ENCODE data around the gene CAPZB.

The CAPZB gene

GRCh38 chr1:19349999-19350398 lies 135.3 kb downstream of the CAPZB start:
- Histone ChIP-seq H3K9ac (ENCODE audit: low read depth, low read length) (no peak overlapping the region), H3K4me3 (ENCODE audit: low read depth, low read length) (no peak overlapping the region), H3K27ac (ENCODE audit: low read depth, low read length) (no peak overlapping the region), H3K36me3 (ENCODE audit: control insufficient read depth, insufficient read depth, low read length) (peaks cover 51% of the 10 kb centered on the region), H3K4me1 (ENCODE audit: control insufficient read depth, insufficient read depth, low read length) (peaks cover 23% of the 10 kb centered on the region), H3K27me3 (ENCODE audit: control insufficient read depth, insufficient read depth, low read length) (no peaks in the 10 kb centered on the region), H3K9me3 (ENCODE audit: control insufficient read depth, insufficient read depth, low read length) (no peaks in the 10 kb centered on the region)

- Histone ChIP-seq H3K36me3 (ENCODE audit: control insufficient read depth, insufficient read depth, low read length) (peaks cover 58% of the 10 kb centered on the region), H3K27ac (ENCODE audit: low read depth, low read length) (no peak overlapping the region), H3K4me1 (ENCODE audit: control insufficient read depth, insufficient read depth, low read length) (peaks cover 10% of the 10 kb centered on the region), H3K9me3 (ENCODE audit: control insufficient read depth, insufficient read depth, low read length) (no peaks in the 10 kb centered on the region), H3K27me3 (ENCODE audit: control insufficient read depth, insufficient read depth, low read length) (no peaks in the 10 kb centered on the region), H3K4me3 (ENCODE audit: low read depth, low read length) (no peak overlapping the region), H3K9ac (ENCODE audit: low read depth, low read length) (no peak overlapping the region)
Observed at GRCh38 chr1:19348441-19349198, 136.7 kb downstream of the CAPZB start.

GRCh38 chr1:19347533-19348172 lies 137.7 kb downstream of the CAPZB start:
- no peak overlapping the region for H3K9ac ChIP-seq (ENCODE audit: low read depth, low read length)
- no peak overlapping the region for H3K4me3 ChIP-seq (ENCODE audit: low read depth, low read length)
- no peak overlapping the region for H3K27ac ChIP-seq (ENCODE audit: low read depth, low read length)
- no peaks in the 10 kb centered on the region for H3K27me3 ChIP-seq (ENCODE audit: control insufficient read depth, insufficient read depth, low read length)
- peaks cover 62% of the 10 kb centered on the region for H3K36me3 ChIP-seq (ENCODE audit: control insufficient read depth, insufficient read depth, low read length)
- H3K9me3 ChIP-seq (ENCODE audit: control insufficient read depth, insufficient read depth, low read length) = no peaks in the 10 kb centered on the region
- no peaks in the 10 kb centered on the region; the same call in 1 of the 2 replicates for H3K4me1 ChIP-seq (ENCODE audit: control insufficient read depth, insufficient read depth, low read length)

GRCh38 chr1:19346026-19346425 lies 139.3 kb downstream of the CAPZB start:
- Histone ChIP-seq H3K4me1 (ENCODE audit: control insufficient read depth, insufficient read depth, low read length) (peaks cover 3% of the 10 kb centered on the region; the same call in 1 of the 2 replicates), H3K36me3 (ENCODE audit: control insufficient read depth, insufficient read depth, low read length) (peaks cover 52% of the 10 kb centered on the region), H3K9ac (ENCODE audit: low read depth, low read length) (no peak overlapping the region), H3K27ac (ENCODE audit: low read depth, low read length) (no peak overlapping the region), H3K27me3 (ENCODE audit: control insufficient read depth, insufficient read depth, low read length) (no peaks in the 10 kb centered on the region), H3K4me3 (ENCODE audit: low read depth, low read length) (no peak overlapping the region), H3K9me3 (ENCODE audit: control insufficient read depth, insufficient read depth, low read length) (no peaks in the 10 kb centered on the region)

- Histone ChIP-seq H3K4me3 (ENCODE audit: low read depth, low read length) (no peak overlapping the region), H3K9me3 (ENCODE audit: control insufficient read depth, insufficient read depth, low read length) (no peaks in the 10 kb centered on the region), H3K9ac (ENCODE audit: low read depth, low read length) (no peak overlapping the region), H3K36me3 (ENCODE audit: control insufficient read depth, insufficient read depth, low read length) (peaks cover 58% of the 10 kb centered on the region), H3K27me3 (ENCODE audit: control insufficient read depth, insufficient read depth, low read length) (no peaks in the 10 kb centered on the region), H3K27ac (ENCODE audit: low read depth, low read length) (no peak overlapping the region), H3K4me1 (ENCODE audit: control insufficient read depth, insufficient read depth, low read length) (peaks cover 5% of the 10 kb centered on the region; the same call in 1 of the 2 replicates)
Observed at GRCh38 chr1:19345391-19345790, 139.9 kb downstream of the CAPZB start.

GRCh38 chr1:19344831-19345230 lies 140.5 kb downstream of the CAPZB start:
- Histone ChIP-seq H3K9me3 (ENCODE audit: control insufficient read depth, insufficient read depth, low read length) (no peaks in the 10 kb centered on the region), H3K9ac (ENCODE audit: low read depth, low read length) (no peak overlapping the region), H3K27me3 (ENCODE audit: control insufficient read depth, insufficient read depth, low read length) (no peaks in the 10 kb centered on the region), H3K27ac (ENCODE audit: low read depth, low read length) (no peak overlapping the region), H3K4me3 (ENCODE audit: low read depth, low read length) (no peak overlapping the region), H3K36me3 (ENCODE audit: control insufficient read depth, insufficient read depth, low read length) (peaks cover 53% of the 10 kb centered on the region), H3K4me1 (ENCODE audit: control insufficient read depth, insufficient read depth, low read length) (peaks cover 5% of the 10 kb centered on the region; the same call in 1 of the 2 replicates)

GRCh38 chr1:19344372-19344810 lies 140.9 kb downstream of the CAPZB start:
- Histone ChIP-seq H3K4me3 (ENCODE audit: low read depth, low read length) (no peak overlapping the region), H3K27ac (ENCODE audit: low read depth, low read length) (no peak overlapping the region), H3K9ac (ENCODE audit: low read depth, low read length) (no peak overlapping the region), H3K9me3 (ENCODE audit: control insufficient read depth, insufficient read depth, low read length) (no peaks in the 10 kb centered on the region), H3K36me3 (ENCODE audit: control insufficient read depth, insufficient read depth, low read length) (peaks cover 49% of the 10 kb centered on the region), H3K4me1 (ENCODE audit: control insufficient read depth, insufficient read depth, low read length) (peaks cover 5% of the 10 kb centered on the region; the same call in 1 of the 2 replicates), H3K27me3 (ENCODE audit: control insufficient read depth, insufficient read depth, low read length) (no peaks in the 10 kb centered on the region)

- H3K4me3 ChIP-seq (ENCODE audit: low read depth, low read length) = no peak overlapping the region
- no peak overlapping the region for H3K27ac ChIP-seq (ENCODE audit: low read depth, low read length)
- H3K27me3 ChIP-seq (ENCODE audit: control insufficient read depth, insufficient read depth, low read length) = no peaks in the 10 kb centered on the region
- H3K4me1 ChIP-seq (ENCODE audit: control insufficient read depth, insufficient read depth, low read length) = peaks cover 5% of the 10 kb centered on the region; the same call in 1 of the 2 replicates
- H3K36me3 ChIP-seq (ENCODE audit: control insufficient read depth, insufficient read depth, low read length) = peaks cover 45% of the 10 kb centered on the region
- H3K9ac ChIP-seq (ENCODE audit: low read depth, low read length) = no peak overlapping the region
- H3K9me3 ChIP-seq (ENCODE audit: control insufficient read depth, insufficient read depth, low read length) = no peaks in the 10 kb centered on the region
Observed at GRCh38 chr1:19343617-19344350, 141.6 kb downstream of the CAPZB start.

- H3K9me3 ChIP-seq (ENCODE audit: control insufficient read depth, insufficient read depth, low read length) = no peaks in the 10 kb centered on the region
- peaks cover 12% of the 10 kb centered on the region for H3K4me1 ChIP-seq (ENCODE audit: control insufficient read depth, insufficient read depth, low read length)
- H3K36me3 ChIP-seq (ENCODE audit: control insufficient read depth, insufficient read depth, low read length) = peaks cover 45% of the 10 kb centered on the region
Observed at GRCh38 chr1:19342894-19343616, 142.3 kb downstream of the CAPZB start.

GRCh38 chr1:19342062-19342750 lies 143.1 kb downstream of the CAPZB start:
- H3K4me1 ChIP-seq (ENCODE audit: control insufficient read depth, insufficient read depth, low read length) = peaks cover 14% of the 10 kb centered on the region
- peaks cover 45% of the 10 kb centered on the region for H3K36me3 ChIP-seq (ENCODE audit: control insufficient read depth, insufficient read depth, low read length)
- no peaks in the 10 kb centered on the region for H3K9me3 ChIP-seq (ENCODE audit: control insufficient read depth, insufficient read depth, low read length)
- H3K9ac ChIP-seq (ENCODE audit: low read depth, low read length) = no peak overlapping the region
- H3K27ac ChIP-seq (ENCODE audit: low read depth, low read length) = no peak overlapping the region
- no peak overlapping the region for H3K4me3 ChIP-seq (ENCODE audit: low read depth, low read length)
- H3K27me3 ChIP-seq (ENCODE audit: control insufficient read depth, insufficient read depth, low read length) = no peaks in the 10 kb centered on the region

More at GRCh38 chr1:19342894-19343616, 142.3 kb downstream of the CAPZB start:
- Histone ChIP-seq H3K27me3 (ENCODE audit: control insufficient read depth, insufficient read depth, low read length) (no peaks in the 10 kb centered on the region), H3K4me3 (ENCODE audit: low read depth, low read length) (no peak overlapping the region), H3K9ac (ENCODE audit: low read depth, low read length) (no peak overlapping the region), H3K27ac (ENCODE audit: low read depth, low read length) (no peak overlapping the region)

Measured in HUES48 (cell line).